ENCODE results near the gene WDR86. TPM values are rescaled to one million over a fixed set of nuclear protein-coding genes. Genes with fewer than 3 reads are reported as not detected.

WDR86 gene
- total RNA-seq, 1 experiment from 2014 or later, result 0.39 TPM

- Histone ChIP-seq H3K27me3 (replicated peaks) (no peaks in the 10 kb centered on the region), H3K36me3 (no peaks in the 10 kb centered on the region), H3K9me3 (replicated peaks) (no peaks in the 10 kb centered on the region), H3K4me3 (no peak overlapping the region), H3K27ac (no peak overlapping the region), H3K4me1 (replicated peaks) (no peaks in the 10 kb centered on the region)
- DNase-seq (ENCODE audit: low read depth in 1 of 2, low spot score in 2 of 2), result no peak
These were observed 17.8 kb downstream of the WDR86 start for GRCh38 chr7:151392002-151392401.

GRCh38 chr7:151391358-151391730 is 18.5 kb downstream of the WDR86 start:
- no peak for DNase-seq (ENCODE audit: low read depth in 1 of 2, low spot score in 2 of 2)

GRCh38 chr7:151390598-151391357 is 19.1 kb downstream of the WDR86 start:
- no peak overlapping the region for H3K27ac ChIP-seq
- H3K4me1 ChIP-seq (replicated peaks), result no peaks in the 10 kb centered on the region
- no peaks in the 10 kb centered on the region for H3K27me3 ChIP-seq (replicated peaks)
- H3K36me3 ChIP-seq, result no peaks in the 10 kb centered on the region
- H3K4me3 ChIP-seq, result no peak overlapping the region
- no peaks in the 10 kb centered on the region for H3K9me3 ChIP-seq (replicated peaks)
- DNase-seq (ENCODE audit: low read depth in 1 of 2, low spot score in 2 of 2), result no peak

More at GRCh38 chr7:151391358-151391730, 18.5 kb downstream of the WDR86 start:
- Histone ChIP-seq H3K4me1 (replicated peaks) (no peaks in the 10 kb centered on the region), H3K4me3 (no peak overlapping the region), H3K9me3 (replicated peaks) (no peaks in the 10 kb centered on the region), H3K27me3 (replicated peaks) (no peaks in the 10 kb centered on the region), H3K27ac (no peak overlapping the region), H3K36me3 (no peaks in the 10 kb centered on the region)

- no peaks in the 10 kb centered on the region for H3K9me3 ChIP-seq (replicated peaks)
- no peak overlapping the region for H3K4me3 ChIP-seq
- H3K36me3 ChIP-seq, result no peaks in the 10 kb centered on the region
- H3K27ac ChIP-seq, result no peak overlapping the region
- DNase-seq (ENCODE audit: low read depth in 1 of 2, low spot score in 2 of 2), result no peak
- no peaks in the 10 kb centered on the region for H3K27me3 ChIP-seq (replicated peaks)
- no peaks in the 10 kb centered on the region for H3K4me1 ChIP-seq (replicated peaks)
These were observed 19.9 kb downstream of the WDR86 start for GRCh38 chr7:151389768-151390597.

GRCh38 chr7:151389096-151389767 is 20.6 kb downstream of the WDR86 start:
- Histone ChIP-seq H3K27ac (no peak overlapping the region), H3K4me1 (replicated peaks) (no peaks in the 10 kb centered on the region), H3K36me3 (no peaks in the 10 kb centered on the region), H3K27me3 (replicated peaks) (no peaks in the 10 kb centered on the region), H3K9me3 (replicated peaks) (no peaks in the 10 kb centered on the region), H3K4me3 (no peak overlapping the region)
- DNase-seq (ENCODE audit: low read depth in 1 of 2, low spot score in 2 of 2), result no peak

GRCh38 chr7:151388430-151388829 is 21.4 kb downstream of the WDR86 start:
- Histone ChIP-seq H3K4me3 (no peak overlapping the region), H3K27ac (no peak overlapping the region), H3K9me3 (replicated peaks) (no peaks in the 10 kb centered on the region), H3K27me3 (replicated peaks) (no peaks in the 10 kb centered on the region), H3K4me1 (replicated peaks) (no peaks in the 10 kb centered on the region), H3K36me3 (no peaks in the 10 kb centered on the region)
- DNase-seq (ENCODE audit: low read depth in 1 of 2, low spot score in 2 of 2), result no peak

- no peaks in the 10 kb centered on the region for H3K9me3 ChIP-seq (replicated peaks)
- H3K4me3 ChIP-seq, result no peak overlapping the region
- no peaks in the 10 kb centered on the region for H3K36me3 ChIP-seq
- no peak for DNase-seq (ENCODE audit: low read depth in 1 of 2, low spot score in 2 of 2)
- H3K4me1 ChIP-seq (replicated peaks), result no peaks in the 10 kb centered on the region
- H3K27me3 ChIP-seq (replicated peaks), result no peaks in the 10 kb centered on the region
- H3K27ac ChIP-seq, result no peak overlapping the region
These were observed 21.9 kb downstream of the WDR86 start for GRCh38 chr7:151388007-151388297.

- H3K9me3 ChIP-seq (replicated peaks), result no peaks in the 10 kb centered on the region
- H3K27me3 ChIP-seq (replicated peaks), result 0 out of 2 replicates have a peak, but pooled peaks cover 2% of the 10 kb centered on the region
These were observed 22.5 kb downstream of the WDR86 start for GRCh38 chr7:151387161-151388006.

GRCh38 chr7:151386301-151387160 is 23.3 kb downstream of the WDR86 start:
- Histone ChIP-seq H3K27ac (no peak overlapping the region), H3K4me3 (no peak overlapping the region), H3K4me1 (replicated peaks) (no peaks in the 10 kb centered on the region), H3K27me3 (replicated peaks) (peaks cover 8% of the 10 kb centered on the region; the same call in 1 of the 2 replicates), H3K36me3 (no peaks in the 10 kb centered on the region), H3K9me3 (replicated peaks) (no peaks in the 10 kb centered on the region)
- DNase-seq (ENCODE audit: low read depth in 1 of 2, low spot score in 2 of 2), result no peak

More at GRCh38 chr7:151387161-151388006, 22.5 kb downstream of the WDR86 start:
- Histone ChIP-seq H3K4me3 (no peak overlapping the region), H3K4me1 (replicated peaks) (no peaks in the 10 kb centered on the region), H3K27ac (no peak overlapping the region), H3K36me3 (no peaks in the 10 kb centered on the region)
- no peak for DNase-seq (ENCODE audit: low read depth in 1 of 2, low spot score in 2 of 2)

- H3K27ac ChIP-seq, result no peak overlapping the region
- H3K4me1 ChIP-seq (replicated peaks), result no peaks in the 10 kb centered on the region
- no peak for DNase-seq (ENCODE audit: low read depth in 1 of 2, low spot score in 2 of 2)
- peaks cover 11% of the 10 kb centered on the region; the same call in 1 of the 2 replicates for H3K27me3 ChIP-seq (replicated peaks)
- H3K9me3 ChIP-seq (replicated peaks), result no peaks in the 10 kb centered on the region
- H3K4me3 ChIP-seq, result no peak overlapping the region
- H3K36me3 ChIP-seq, result no peaks in the 10 kb centered on the region
These were observed 24.1 kb downstream of the WDR86 start for GRCh38 chr7:151385626-151386300.

GRCh38 chr7:151384776-151385625 is 24.8 kb downstream of the WDR86 start:
- Histone ChIP-seq H3K27ac (no peak overlapping the region), H3K9me3 (replicated peaks) (no peaks in the 10 kb centered on the region), H3K36me3 (no peaks in the 10 kb centered on the region), H3K4me3 (no peak overlapping the region), H3K4me1 (replicated peaks) (no peaks in the 10 kb centered on the region), H3K27me3 (replicated peaks) (peaks cover 11% of the 10 kb centered on the region; the same call in 1 of the 2 replicates)
- no peak for DNase-seq (ENCODE audit: low read depth in 1 of 2, low spot score in 2 of 2)
